Measurements from ENCODE around the gene THBD.

THBD gene, protein sequence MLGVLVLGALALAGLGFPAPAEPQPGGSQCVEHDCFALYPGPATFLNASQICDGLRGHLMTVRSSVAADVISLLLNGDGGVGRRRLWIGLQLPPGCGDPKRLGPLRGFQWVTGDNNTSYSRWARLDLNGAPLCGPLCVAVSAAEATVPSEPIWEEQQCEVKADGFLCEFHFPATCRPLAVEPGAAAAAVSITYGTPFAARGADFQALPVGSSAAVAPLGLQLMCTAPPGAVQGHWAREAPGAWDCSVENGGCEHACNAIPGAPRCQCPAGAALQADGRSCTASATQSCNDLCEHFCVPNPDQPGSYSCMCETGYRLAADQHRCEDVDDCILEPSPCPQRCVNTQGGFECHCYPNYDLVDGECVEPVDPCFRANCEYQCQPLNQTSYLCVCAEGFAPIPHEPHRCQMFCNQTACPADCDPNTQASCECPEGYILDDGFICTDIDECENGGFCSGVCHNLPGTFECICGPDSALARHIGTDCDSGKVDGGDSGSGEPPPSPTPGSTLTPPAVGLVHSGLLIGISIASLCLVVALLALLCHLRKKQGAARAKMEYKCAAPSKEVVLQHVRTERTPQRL

DNA sequence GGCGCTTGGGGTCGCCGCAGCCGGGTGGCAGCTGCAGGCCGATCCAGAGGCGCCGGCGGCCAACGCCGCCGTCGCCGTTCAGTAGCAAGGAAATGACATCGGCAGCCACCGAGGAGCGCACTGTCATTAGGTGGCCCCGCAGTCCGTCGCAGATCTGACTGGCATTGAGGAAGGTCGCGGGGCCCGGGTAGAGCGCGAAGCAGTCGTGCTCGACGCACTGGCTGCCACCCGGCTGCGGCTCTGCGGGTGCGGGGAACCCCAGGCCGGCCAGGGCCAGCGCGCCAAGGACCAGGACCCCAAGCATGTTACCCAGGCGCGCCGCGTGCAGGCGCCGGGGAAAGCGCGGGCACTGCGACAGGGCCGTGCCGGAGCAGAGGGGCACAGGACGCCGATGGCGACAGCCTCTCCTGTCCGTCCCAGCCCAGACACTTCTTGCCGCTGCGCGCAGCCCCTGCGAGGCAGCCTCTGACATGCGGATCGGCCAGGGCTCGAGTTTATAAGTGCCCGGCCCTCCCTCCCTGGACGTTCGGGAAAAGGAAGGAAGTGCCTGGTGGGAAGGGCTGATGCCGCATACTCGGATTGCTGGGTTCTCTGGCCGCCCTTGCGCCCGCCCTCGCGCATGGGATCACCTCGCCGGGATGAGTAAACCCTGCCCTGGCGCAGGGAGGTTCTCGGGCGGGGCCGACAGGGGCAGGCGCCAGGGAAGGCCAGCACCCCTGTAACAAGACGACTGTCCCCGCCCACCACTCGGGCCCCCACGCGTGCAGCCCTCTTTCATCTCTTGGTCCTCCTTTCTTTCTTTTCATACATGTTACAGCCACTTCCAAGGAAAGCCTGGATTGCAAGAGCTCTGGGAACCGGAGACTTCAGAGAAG lies at the start of gene THBD:
THBD (minus strand) TSS at position 472 of the 875 bp plus-strand sequence; CDS start at position 304, 168 bp downstream.
- peak; percentile 37 for DNase-seq (ENCODE audit: low spot score)

DNA sequence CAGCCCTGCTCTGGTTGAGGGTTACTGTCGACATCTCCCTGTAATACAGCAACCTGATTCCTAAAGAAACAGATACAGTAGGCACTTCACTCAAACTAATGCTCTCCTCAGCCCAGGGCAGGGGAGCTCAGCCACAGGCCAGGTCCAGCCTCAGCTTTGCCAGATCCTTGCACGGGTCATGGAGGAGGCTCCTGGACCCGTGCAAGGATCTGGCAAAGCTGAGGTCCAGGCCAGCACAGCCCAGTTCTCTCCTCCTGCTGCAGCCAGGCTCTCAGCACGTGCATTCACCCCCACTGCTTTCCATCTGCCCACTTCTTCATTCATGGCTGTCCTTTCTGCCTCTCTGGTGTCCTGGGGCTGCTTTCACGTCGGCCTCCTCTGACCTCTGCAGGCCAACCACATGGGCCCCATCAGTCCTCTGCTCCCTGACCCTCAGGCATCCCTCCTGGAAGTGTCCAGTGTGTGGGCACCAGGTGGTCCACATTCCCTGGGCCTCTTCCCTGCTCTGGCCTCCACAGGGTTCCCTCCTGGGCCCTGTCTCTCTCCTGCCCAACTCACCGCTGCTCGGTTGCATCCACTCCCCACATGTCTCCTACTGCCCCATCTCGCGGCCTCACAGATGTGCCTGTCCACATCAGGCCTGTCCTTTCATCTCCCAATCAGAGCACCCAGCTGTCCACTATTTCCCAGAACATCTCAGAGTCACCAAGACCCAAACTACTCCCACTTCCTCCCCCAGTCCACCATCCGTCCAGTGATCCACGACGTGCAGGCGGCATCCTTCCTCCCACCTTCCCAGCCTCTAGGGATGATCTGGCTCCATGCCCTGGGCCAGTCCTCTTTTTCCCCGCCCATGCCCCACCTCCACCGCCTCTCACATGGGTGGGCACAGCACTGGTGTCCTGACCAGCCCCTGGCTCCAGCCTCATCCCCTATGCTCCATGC lies 48.4 kb upstream of the THBD start:
- no peak for DNase-seq (ENCODE audit: low spot score)

DNA sequence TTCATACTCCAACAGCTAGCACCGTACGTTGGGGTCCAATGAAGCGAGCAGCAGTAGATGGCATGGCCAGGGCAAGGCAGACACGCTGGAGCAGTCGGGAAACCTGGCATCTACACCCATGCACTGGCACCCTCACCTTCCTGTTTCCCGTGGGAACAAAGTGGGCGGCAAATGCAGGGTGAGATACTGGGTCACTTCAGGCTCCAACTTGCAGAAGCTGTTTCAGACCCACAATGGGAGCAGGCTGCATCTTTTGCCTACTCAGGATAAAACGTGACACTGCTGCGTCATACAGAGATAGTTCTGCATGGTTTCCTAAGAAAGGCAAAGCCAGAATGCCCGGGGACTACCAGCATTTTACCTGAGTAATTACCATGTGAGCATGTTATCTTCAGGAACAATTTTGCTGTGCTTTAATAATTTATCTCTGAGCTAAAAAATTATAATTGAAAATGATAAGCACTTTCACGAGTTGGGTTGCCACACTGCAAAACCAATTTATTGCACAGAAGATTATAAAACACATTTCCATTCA lies 47.6 kb upstream of the THBD start:
- no peak for DNase-seq (ENCODE audit: low spot score)

DNA sequence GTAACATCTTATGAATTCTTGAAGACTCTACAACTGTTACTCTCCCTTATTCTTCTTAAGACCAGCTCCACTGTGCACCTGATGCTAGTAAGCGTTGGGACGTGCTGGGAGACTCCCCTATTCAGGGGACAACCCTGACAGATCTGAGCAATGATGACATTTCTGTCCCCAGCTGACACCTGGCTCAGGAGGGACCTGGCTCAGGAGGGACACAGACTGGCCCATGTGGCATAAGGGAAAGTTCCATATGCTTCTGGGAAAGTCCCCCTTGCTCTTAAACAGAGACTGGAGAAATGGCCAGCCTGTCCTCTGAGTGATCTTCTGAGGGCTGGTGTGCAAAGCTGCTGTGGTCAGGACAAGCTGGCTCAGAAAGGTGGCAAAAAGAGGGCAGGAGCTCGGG lies 46.6 kb upstream of the THBD start:
- DNase-seq (ENCODE audit: low spot score) = no peak

DNA sequence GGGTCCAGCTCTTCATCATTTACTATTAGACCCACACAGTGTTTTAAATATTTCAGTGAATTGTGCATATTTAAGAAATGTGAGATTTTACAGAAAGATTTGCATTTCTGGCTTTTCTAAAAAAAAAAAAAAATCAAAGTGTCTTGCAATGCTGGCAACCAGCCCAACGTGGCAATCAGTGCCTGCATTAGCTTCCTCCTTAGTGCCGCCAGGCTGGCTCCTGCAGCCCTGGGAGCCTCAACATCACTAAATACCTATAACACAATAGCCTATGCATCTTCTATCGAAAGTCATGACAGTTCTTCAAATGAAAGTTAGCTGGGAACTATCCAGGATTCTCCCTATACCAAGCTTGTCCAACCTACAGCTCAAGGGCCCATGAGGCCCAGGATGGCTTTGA lies 46.0 kb upstream of the THBD start:
- DNase-seq (ENCODE audit: low spot score) = no peak

DNA sequence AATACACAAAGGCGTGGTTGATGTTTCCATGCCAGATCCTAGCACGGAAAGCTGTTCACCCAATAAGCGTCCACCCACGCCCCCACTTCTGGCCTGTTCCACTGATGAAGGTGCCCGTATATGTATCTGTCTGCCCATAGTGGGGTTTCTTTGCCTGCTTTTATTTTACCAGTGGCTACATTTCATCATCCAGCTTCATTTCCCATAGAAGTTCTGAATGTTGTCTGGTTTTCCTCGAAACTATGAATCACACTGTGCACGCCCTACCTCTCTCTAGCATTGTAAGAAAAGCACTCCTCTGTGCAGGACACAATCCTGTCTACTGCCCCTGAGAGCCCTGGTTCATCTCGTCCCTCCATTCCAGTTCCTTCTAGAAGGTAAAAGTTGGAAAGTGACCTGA lies 45.5 kb upstream of the THBD start:
- no peak for DNase-seq (ENCODE audit: low spot score)

DNA sequence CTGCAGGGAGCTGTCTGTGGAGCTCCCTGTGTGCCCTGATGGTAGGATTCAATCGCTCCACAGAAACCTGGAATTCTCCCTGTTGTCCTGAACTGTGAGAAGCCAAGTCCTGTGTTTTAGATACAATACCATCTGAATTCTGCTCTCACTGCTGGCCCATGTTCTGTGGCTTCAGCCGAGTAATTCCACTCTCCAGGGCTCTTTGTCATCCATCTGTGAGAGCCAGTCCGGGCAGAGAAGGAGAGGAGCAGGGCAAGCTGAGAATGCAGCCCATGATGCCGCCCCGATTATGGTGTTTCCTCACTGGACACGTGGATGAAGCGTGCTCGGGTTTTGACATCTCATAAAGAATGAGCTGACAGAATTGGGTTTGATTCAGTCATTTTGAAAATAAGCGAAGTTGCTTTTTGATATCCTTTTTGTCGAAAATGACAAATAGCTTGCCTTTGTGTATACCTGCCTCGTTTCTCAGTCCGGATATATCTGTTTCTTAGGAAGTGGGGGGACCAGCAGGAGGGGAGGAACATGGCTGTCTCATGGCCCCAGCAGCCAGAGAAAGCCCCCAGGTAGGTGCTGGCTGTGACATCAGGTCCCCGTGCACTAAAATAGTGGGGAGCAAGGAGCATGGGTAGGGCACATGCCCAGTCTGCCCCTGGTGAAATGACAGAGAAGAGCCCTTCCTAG lies 44.9 kb upstream of the THBD start:
- no peak for DNase-seq (ENCODE audit: low spot score)

DNA sequence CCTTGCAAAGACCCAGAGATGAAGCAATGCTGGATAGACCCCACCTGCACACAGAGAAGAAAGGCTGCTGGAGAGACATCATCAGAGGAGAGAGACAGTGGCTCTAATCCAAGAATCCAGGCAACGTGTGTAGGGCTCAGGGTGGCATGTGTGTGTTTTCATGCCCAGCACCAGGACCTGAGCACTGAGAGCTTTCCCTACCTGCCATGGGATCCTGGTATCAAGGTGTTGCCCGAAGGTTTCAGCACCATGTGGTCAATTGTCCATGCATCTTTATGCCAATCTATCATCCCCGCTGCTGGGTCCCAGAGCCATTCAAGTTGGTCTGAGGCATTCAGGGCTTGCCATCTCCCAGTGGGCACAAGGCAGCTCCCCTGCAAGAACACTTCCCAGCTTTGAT lies 44.1 kb upstream of the THBD start:
- no peak for DNase-seq (ENCODE audit: low spot score)

DNA sequence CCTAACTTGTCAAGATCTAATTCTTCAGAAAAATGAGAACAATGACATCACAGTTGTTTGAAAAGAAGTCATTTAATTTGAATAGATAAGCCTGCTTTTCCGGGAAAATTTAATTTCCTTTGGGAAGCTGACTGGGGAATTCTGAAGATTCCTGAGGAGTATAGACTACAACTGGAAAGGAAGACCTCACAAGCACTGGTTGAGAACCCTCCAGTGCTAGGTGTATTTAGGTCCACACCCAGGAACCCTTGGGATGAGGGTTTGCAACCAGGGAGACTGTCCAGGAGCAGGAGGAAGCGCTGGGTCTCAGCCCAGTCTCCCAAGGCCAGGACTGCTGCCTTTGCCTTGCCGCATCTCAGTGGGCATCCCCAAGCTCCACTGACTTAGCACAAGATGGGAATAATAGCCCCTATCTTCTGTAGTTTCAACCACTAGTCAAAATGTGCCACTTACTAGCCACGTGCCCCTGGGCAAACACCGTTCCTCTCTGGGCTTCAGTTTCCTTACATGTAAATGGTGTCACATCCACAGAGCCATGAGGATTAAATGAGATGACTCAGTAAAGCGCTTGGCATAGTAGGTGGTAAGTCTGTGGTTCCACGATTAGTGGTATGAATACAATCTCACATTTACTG lies 43.5 kb upstream of the THBD start:
- no peak for DNase-seq (ENCODE audit: low spot score)

DNA sequence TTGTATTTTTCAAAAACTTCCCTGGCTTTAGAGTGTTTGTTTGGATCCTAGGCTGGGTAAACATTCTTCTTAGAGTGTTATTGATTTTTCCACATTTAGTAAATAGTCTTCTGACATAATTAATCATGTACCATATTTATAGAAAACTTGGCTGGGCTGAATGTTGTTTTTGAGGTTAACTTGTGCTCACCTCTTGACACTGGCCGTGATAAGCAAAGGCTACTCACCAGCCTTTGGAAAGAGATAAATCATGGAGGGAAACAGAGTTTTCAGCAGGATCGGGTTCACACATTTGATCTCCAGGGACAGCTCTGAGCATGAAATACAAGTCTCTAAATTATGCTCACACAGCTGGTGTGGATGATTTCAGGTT lies 42.9 kb upstream of the THBD start:
- DNase-seq (ENCODE audit: low spot score) = no peak

DNA sequence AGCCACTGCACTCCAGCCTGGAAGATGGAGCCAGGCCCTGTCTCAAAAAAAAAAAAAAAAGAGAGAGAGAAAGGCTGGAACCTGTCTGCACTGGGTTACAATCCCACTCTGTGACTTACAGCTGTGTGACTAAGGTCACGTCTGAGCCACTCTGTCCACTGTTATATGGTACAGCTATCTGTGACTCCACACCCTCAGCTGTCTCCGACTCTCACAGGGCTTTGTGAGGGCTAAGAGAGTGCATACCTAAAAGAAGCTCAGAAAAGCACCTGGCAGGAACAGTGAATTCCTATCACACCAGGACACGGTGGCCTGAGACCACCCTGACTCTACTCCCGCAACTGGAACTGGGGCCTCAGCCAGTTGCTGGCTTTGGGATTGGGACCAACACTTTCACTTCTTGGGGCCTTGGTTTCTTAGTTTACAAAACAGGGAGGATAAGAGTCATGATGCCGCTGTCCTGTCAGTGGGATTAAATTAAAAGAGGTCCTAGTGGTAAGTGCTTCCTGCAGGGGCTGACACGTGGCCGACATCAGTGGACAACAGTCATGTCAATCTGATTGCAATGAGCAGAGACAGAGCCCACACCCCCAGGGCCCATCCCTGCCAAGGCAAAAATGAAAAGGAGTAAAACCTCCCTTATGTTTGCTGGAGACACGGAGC lies 42.4 kb upstream of the THBD start:
- DNase-seq (ENCODE audit: low spot score) = no peak

DNA sequence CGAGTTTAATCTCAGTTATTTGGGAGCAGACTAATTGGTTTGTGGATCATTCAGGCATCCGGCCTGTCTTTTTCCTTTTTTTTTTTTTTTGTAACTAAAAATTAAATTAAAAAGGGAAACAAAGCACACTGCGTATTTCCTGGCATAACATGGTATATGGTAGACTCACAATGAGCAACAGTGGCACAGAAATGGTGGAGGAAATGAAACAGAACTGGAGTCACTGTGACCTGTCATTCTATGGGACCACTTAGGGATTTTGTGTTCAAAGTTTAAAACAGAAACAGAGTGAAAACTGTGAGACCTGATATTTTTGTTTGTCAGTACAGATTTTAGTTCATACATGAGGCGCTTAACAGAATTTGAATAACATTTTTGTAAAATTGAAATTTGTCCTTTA lies 41.4 kb upstream of the THBD start:
- no peak for DNase-seq (ENCODE audit: low spot score)

DNA sequence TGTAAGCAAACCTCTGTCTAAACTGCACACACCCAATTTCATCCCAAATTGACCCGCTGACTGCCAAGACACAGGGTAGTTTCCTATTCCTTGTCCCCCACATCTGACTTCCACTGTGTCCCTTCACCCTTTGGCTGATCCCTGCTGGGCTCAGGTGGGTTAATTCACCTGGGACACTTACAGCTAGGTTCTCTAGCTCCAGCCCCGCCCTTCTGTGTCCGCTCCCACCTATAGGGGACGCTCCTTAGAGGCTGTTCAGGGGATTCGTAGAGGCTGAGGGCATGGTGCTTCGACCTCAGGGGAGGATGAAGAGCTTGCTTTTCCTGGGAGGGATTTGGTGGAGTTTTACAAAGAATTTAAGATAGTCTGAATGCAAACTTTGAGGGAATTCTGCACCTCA lies 40.7 kb upstream of the THBD start:
- peak; percentile 30 for DNase-seq (ENCODE audit: low spot score)

DNA sequence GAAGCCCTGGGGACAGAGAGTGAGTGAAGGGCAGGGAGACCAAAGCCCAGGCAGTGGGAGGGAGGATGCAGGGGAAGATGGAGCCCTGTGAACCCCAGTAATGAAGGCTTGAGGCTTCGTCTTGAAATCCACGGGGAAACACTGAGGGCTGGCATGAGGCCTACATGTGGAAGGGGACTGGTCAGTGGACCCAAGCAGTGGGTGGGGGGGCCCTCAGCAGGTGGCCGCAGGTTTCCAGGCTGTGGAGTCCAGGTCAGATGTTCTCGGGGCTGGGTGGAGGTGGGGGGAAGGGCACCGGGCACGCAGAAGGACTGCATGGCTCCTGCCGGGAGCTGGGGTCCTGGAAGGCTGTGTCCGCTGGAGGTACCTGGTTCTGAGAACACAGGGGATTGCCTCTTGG lies 39.4 kb upstream of the THBD start:
- no peak for DNase-seq (ENCODE audit: low spot score)

DNA sequence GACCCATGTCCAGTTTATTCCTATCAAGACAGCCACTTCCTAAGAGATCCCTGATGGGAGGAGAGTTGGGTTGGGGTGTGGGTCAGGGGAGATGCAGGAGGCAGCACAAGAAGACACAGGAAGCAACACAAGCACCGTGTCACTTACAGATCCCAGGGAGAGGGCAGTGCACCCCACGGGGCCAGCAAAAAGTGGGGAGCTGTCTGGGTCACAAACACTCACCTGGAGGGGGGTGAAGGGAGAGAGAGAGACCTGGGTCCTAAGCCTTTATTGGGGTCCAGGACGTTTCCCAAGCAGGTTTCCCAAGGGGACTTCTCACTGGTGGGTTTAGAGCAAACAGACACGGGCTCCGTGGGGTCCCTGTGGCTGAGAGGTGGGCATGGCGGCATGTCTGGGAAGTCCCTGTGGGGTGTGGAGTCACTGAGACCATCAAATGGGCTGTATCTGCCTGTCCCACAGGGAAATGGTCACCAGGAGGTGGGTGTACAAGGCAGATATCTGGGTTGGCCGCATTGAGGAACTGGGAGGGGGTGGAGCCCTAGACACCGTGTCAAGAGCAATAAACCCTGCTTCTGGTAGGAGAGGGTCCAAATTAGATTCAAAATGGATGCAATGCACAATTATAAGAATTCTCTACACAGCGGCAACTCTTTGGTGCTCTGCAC lies 38.2 kb upstream of the THBD start:
- no peak for DNase-seq (ENCODE audit: low spot score)

DNA sequence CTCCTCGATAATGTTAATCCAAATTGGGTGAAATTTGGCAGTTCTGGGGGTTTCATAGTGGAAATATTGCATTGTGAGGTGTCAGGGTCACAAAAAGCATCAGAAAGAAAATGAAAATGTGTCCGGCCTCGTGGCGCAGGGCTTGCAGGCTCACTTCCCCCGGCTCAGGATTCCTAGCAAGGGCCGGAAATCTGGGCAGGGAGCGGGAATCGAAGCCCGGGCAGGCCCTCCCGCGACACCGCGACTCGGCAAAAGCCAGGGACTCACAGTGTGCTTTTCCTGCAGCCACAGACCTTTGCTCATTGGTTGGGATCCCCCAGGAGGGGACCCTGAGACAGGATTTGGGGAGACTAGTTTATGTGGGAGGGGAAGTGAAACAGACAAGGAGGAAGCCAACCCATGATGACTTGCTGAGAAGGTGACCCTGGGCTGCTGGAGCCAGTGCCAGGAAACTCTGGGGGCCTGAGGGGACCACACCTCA lies 37.5 kb upstream of the THBD start:
- no peak for DNase-seq (ENCODE audit: low spot score)

DNA sequence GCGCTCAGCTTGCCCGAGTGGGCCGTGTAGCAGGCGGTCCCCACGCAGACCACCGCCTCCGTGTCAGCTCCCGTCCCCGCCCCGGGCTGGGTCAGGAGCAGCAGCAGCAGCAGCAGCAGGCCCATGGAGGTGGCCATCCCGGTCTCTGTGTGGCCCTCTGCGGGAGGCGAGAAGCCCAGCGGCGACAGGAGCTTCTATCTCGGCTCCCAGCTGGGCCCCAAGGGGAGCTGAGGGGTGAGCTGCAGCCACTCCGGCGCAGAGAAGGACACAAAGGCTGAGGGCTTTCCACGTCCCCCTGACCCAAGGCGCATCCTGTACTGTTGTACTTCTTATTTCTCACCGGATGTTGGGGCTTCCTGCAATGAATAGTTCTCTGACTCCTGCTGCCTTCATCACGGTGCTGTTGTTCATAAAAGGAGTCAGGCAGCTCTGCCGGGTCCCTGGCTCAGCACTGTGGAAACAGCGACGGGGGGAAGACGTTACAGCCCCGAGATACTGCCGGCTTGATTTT lies 36.6 kb upstream of the THBD start, which contains the start of gene CD93:
CD93 (minus strand) TSS at position 269 of the 511 bp plus-strand sequence; CDS start at position 137, 132 bp downstream.
- DNase-seq (ENCODE audit: low spot score) = no peak

DNA sequence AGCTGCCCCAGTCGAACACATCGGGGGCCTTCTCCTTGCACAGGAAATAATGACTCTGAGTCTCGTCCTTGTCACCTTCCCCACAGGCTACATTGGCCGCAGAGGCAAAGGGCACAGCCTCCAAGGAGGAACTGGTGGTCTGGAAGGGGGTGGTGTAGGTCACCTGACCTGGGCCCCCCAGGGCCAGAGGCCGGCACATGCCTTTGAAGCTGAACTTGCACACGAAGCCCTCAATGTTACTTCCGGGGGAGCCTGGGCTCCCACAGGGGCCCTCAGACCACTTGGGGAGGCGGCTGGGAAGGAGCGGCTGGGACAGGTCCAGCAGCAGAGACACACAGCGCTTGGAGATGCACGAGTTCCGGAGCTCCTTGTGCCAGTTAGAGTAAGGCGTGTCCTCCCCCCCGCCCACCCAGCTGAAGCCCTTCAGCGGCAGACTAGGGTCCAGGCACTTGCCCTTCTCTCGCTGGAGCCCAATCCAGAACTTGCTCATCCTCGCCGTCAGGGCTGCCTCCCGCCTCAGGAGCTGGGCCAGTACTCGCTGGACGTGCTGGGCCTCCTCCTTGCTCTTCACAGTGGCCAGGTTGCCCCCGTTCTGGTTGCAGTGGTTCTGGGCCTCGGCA lies 36.1 kb upstream of the THBD start:
- no peak for DNase-seq (ENCODE audit: low spot score)

Data from iPS-NIHi11 (cell line).